Endodermal cell (in vitro differentiated cells): Measurements from ENCODE around the gene SMG6. TPM values are rescaled to one million over a fixed set of nuclear protein-coding genes. Genes with fewer than 3 reads are reported as not detected.

Experiments
- DNase-seq: peaks from one replicate; pipeline ENCODE4 v3.0.0-alpha.2; 2017
- H3K27ac ChIP-seq: 2 replicates; pipeline ENCODE4 v1.5.1; 2013; ENCODE audit warnings: mild to moderate bottlenecking, low read depth, low read length, moderate library complexity
- H3K27me3 ChIP-seq: 2 replicates; pipeline ENCODE4 v1.6.1; 2013; ENCODE audit warnings: mild to moderate bottlenecking, low read length, moderate library complexity; ENCODE audit not compliant: insufficient read depth, control insufficient read depth, poor library complexity, severe bottlenecking
- H3K36me3 ChIP-seq: 2 replicates; pipeline ENCODE4 v1.7.0; 2013; ENCODE audit warnings: mild to moderate bottlenecking, low read length, moderate library complexity; ENCODE audit not compliant: control insufficient read depth, insufficient read depth
- H3K4me1 ChIP-seq: one replicate; pipeline ENCODE4 v1.7.0; 2013; ENCODE audit warnings: low read length; ENCODE audit not compliant: control insufficient read depth, insufficient read depth
- H3K4me3 ChIP-seq: 2 replicates; pipeline ENCODE4 v1.5.1; 2013; ENCODE audit warnings: mild to moderate bottlenecking, low read length, moderate library complexity
- H3K9ac ChIP-seq: 2 replicates; pipeline ENCODE4 v1.6.1; 2013; ENCODE audit warnings: mild to moderate bottlenecking, low read length, moderate library complexity; ENCODE audit not compliant: poor library complexity, severe bottlenecking; ENCODE audit errors: extremely low read depth
- H3K9me3 ChIP-seq: 2 replicates; pipeline ENCODE4 v1.6.1; 2013; ENCODE audit warnings: mild to moderate bottlenecking, low read length, moderate library complexity; ENCODE audit not compliant: control insufficient read depth
- H3K27ac Mint-ChIP-seq: 2 replicates; pipeline ENCODE4 v1.8.0; 2020; ENCODE audit warnings: mixed read lengths
- H3K27me3 Mint-ChIP-seq: 2 replicates; pipeline ENCODE4 v1.8.0; 2021; ENCODE audit warnings: mild to moderate bottlenecking, mixed read lengths; ENCODE audit not compliant: insufficient read depth
- H3K36me3 Mint-ChIP-seq: 2 replicates; pipeline ENCODE4 v1.8.0; 2020; ENCODE audit warnings: low read depth, mixed read lengths
- H3K4me1 Mint-ChIP-seq: 2 replicates; pipeline ENCODE4 v1.8.0; 2020; ENCODE audit warnings: mixed read lengths
- H3K4me3 Mint-ChIP-seq: 2 replicates; pipeline ENCODE4 v1.8.0; 2020; ENCODE audit warnings: mild to moderate bottlenecking, moderate library complexity, mixed read lengths
- H3K9me3 Mint-ChIP-seq: 2 replicates; pipeline ENCODE4 v1.8.0; 2020; ENCODE audit warnings: mild to moderate bottlenecking, mixed read lengths
- CTCF ChIP-seq: fragments of 200-600 bp; sonication (generic); conservative IDR thresholded peaks from 2 replicates; pipeline ENCODE4 v1.5.0; 2021; ENCODE audit warnings: antibody characterized with exemption, mild to moderate bottlenecking
- WGBS, 2 experiments: methylation state at CpG; one replicate each; pipeline versions ENCODE4 v1.1.5 to v1.1.7; 2013; ENCODE audit warnings: missing lambda C conversion rate in 2 of 2, mixed read lengths in 1 of 2; ENCODE audit not compliant: insufficient coverage in 1 of 2, insufficient read length in 1 of 2; 5-methylcytosine and 5-hydroxymethylcytosine counted together
- total RNA-seq, 2 donors: library from RNA; stranded (reverse); fragmentation: NEBNext Ultra II Directional in 1 of 2; extraction: Animal tissue kit (Norgen Biotek cat#: 25700) in 1 of 2; gene quantifications; 2 replicates in 1 of 2; 3 replicates in 1 of 2; pipeline ENCODE4 v1.2.1, GENCODE V29; 2021

SMG6 gene
- total RNA-seq, 2 donors from 2014 or later, result 44.3 to 56.7 TPM

- H3K9me3 ChIP-seq, result peaks cover 7% of the 10 kb centered on the region
- no peak for DNase-seq
- peaks cover 20% of the 10 kb centered on the region for H3K4me1 ChIP-seq
- no peak overlapping the region for H3K27ac ChIP-seq
- no peak for TF ChIP-seq CTCF
- Mint-ChIP-seq H3K27ac (peak overlapping the region; percentile 60), H3K9me3 (no peaks in the 10 kb centered on the region), H3K27me3 (no peaks in the 10 kb centered on the region), H3K4me3 (no peak overlapping the region), H3K36me3 (peaks cover 64% of the 10 kb centered on the region), H3K4me1 (peaks cover 45% of the 10 kb centered on the region)
- peaks cover 78% of the 10 kb centered on the region for H3K36me3 ChIP-seq
- no peak overlapping the region for H3K4me3 ChIP-seq
- H3K27me3 ChIP-seq, result no peaks in the 10 kb centered on the region
- 89 to 100% methylated on average over 6 of the region's 6 CpGs for WGBS, 2 experiments
- no peak overlapping the region for H3K9ac ChIP-seq
Observed at GRCh38 chr17:2191227-2191626, 112.4 kb downstream of the SMG6 start.

GRCh38 chr17:2190014-2190413, 113.6 kb downstream of the SMG6 start:
- Histone ChIP-seq H3K36me3 (peaks cover 77% of the 10 kb centered on the region), H3K4me3 (no peak overlapping the region), H3K4me1 (peaks cover 19% of the 10 kb centered on the region), H3K27ac (no peak overlapping the region), H3K9me3 (no peaks in the 10 kb centered on the region), H3K9ac (no peak overlapping the region), H3K27me3 (no peaks in the 10 kb centered on the region)
- H3K9me3 Mint-ChIP-seq, result no peaks in the 10 kb centered on the region
- TF ChIP-seq CTCF, result no peak
- no peak overlapping the region for H3K27ac Mint-ChIP-seq
- 94 to 100% methylated on average over 3 to 4 of the region's 4 CpGs for WGBS, 2 experiments
- H3K4me1 Mint-ChIP-seq, result peaks cover 44% of the 10 kb centered on the region
- H3K4me3 Mint-ChIP-seq, result no peak overlapping the region
- H3K36me3 Mint-ChIP-seq, result peaks cover 69% of the 10 kb centered on the region
- H3K27me3 Mint-ChIP-seq, result no peaks in the 10 kb centered on the region
- no peak for DNase-seq

- Histone ChIP-seq H3K36me3 (peaks cover 72% of the 10 kb centered on the region), H3K27me3 (no peaks in the 10 kb centered on the region), H3K9me3 (no peaks in the 10 kb centered on the region), H3K9ac (no peak overlapping the region), H3K4me3 (no peak overlapping the region), H3K27ac (no peak overlapping the region), H3K4me1 (peaks cover 18% of the 10 kb centered on the region)
- no peaks in the 10 kb centered on the region for H3K27me3 Mint-ChIP-seq
- no peak for TF ChIP-seq CTCF
- no peak for DNase-seq
- peaks cover 35% of the 10 kb centered on the region for H3K4me1 Mint-ChIP-seq
- H3K4me3 Mint-ChIP-seq, result no peak overlapping the region
- whole genome bisulfite sequencing, 2 experiments, result 95 to 100% methylated on average over 5 to 8 of the region's 8 CpGs
- H3K27ac Mint-ChIP-seq, result no peak overlapping the region
- peaks cover 65% of the 10 kb centered on the region for H3K36me3 Mint-ChIP-seq
- no peaks in the 10 kb centered on the region for H3K9me3 Mint-ChIP-seq
Observed at GRCh38 chr17:2188971-2189630, 114.5 kb downstream of the SMG6 start.
